Articular chondrocyte of knee joint (primary cell): ENCODE data around the gene CENPT. TPM values are rescaled to one million over a fixed set of nuclear protein-coding genes. Genes with fewer than 3 reads are reported as not detected.

Experiments
- small RNA-seq: library from RNA; depleted of rRNA; stranded (forward); fragments of <200 nt; gene quantifications from one replicate; pipeline ENCODE3, GENCODE V24; 2012
- total RNA-seq: library from RNA; depleted of rRNA; stranded (reverse); fragments of >200 nt; gene quantifications from 2 replicates; pipeline ENCODE4 v1.2.3, GENCODE V29; 2012

CENPT gene, protein sequence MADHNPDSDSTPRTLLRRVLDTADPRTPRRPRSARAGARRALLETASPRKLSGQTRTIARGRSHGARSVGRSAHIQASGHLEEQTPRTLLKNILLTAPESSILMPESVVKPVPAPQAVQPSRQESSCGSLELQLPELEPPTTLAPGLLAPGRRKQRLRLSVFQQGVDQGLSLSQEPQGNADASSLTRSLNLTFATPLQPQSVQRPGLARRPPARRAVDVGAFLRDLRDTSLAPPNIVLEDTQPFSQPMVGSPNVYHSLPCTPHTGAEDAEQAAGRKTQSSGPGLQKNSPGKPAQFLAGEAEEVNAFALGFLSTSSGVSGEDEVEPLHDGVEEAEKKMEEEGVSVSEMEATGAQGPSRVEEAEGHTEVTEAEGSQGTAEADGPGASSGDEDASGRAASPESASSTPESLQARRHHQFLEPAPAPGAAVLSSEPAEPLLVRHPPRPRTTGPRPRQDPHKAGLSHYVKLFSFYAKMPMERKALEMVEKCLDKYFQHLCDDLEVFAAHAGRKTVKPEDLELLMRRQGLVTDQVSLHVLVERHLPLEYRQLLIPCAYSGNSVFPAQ
- 21.3 and 25.9 TPM in 2 replicates for total RNA-seq

DNA sequence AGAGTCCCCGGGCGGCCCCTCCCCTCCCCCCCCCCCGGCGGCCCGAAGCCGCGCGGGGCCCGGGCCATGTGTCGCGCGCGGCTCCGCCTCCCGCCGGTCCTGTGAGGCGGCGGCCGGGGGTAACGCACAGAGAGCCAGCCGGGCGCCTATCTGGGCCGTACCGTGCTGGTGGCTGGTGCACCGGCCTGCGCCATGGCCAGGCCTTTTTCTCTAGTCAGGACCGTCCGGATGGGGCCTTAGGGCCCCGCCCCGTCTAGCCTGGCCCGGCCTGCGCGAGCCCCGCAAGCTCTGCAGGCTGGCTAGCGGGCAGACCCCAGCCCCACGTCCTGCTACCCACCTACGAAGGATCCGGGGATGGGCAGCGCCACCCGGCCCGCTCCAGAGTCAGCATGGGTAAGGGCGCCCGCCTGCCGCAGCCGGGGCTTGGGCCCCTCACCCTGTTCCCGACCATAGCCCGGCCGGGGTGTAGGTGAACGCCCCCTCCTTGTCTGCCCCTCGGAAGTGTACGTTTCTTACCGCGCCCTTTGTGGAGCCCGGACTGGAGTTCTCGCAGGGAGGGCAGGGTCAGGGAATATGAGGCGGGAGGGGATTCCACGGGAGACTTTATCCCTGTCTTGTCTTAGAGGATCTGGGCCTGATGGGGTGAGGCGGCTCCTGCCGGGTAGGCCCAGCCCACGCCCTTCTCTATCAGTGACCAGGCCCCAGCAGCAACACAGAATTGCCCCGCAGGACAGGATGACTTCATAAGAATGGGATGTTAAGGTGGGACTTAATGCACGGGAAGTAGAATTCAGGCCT lies at the start of gene CENPT:
Gene CENPT, minus strand, starts transcription at position 630 of the 798 bp plus-strand sequence. CDS start 13,834 bp downstream, outside the sequence.

DNA sequence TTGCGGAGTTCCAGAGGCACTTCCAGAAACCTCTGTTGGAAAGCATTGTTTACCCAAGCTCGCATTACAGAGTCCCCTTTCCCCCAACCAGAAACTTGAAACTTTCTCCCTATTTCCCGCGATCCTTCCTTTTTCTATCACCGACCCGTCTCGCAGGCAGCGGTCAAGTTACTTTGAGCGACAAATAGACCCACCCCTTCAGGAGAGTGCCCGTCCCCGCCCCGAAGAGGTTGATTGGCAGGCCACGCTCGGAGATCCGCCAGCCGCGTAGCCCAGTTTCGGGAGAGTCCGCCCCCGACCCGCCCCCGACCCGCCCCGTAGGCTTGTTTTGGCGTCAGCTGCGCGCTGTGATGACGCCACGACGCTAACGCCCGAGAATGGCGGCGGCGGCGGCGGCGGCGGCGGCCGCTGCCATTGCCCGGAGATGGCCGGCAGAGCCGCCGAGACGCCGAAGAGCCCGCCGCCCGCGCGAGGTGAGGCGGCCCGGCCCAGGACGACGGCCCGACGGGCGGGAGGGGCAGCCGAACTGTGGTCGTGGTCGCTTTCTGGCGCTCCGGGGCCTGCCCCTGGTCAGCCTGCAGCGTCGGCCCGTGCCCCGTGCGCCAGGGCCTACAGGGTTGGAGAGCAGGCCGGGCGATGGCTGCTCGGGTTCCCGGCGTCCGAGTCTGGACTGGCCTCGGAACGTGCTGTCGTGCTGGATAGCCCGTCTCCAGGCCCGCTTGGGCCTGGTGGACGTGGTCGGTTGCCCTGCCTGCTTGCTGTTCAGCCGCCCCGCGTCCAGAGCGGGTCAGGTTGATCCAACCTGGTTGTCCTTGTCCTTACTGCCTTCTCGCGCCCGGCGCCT lies 45.6 kb upstream of the CENPT start, which contains the start of gene PSKH1:
Gene PSKH1, plus strand, starts transcription at position 356 of the 844 bp plus-strand sequence. CDS start 15,496 bp downstream, outside the sequence.

DNA sequence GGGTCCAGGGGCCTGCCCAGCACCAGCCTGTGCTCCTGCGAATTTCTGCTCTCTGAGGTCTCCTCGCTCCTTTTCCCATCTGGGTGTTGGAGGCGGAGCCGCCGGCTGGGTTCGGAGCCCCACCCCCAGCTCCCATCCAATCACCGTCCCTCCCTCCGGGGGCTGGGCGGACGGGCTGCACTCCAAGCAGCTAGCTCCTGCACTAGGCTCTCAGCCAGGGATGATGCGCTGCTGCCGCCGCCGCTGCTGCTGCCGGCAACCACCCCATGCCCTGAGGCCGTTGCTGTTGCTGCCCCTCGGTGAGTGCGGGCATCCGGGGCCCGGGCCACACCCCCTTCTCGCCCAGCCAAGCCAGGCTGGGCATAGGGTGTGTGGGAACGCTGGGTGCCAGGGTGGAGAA lies 37.2 kb upstream of the CENPT start, which contains the start of gene NRN1L:
Gene NRN1L, plus strand, starts transcription at position 202 of the 400 bp plus-strand sequence. Its CDS starts 19 bp downstream, at position 221.

DNA sequence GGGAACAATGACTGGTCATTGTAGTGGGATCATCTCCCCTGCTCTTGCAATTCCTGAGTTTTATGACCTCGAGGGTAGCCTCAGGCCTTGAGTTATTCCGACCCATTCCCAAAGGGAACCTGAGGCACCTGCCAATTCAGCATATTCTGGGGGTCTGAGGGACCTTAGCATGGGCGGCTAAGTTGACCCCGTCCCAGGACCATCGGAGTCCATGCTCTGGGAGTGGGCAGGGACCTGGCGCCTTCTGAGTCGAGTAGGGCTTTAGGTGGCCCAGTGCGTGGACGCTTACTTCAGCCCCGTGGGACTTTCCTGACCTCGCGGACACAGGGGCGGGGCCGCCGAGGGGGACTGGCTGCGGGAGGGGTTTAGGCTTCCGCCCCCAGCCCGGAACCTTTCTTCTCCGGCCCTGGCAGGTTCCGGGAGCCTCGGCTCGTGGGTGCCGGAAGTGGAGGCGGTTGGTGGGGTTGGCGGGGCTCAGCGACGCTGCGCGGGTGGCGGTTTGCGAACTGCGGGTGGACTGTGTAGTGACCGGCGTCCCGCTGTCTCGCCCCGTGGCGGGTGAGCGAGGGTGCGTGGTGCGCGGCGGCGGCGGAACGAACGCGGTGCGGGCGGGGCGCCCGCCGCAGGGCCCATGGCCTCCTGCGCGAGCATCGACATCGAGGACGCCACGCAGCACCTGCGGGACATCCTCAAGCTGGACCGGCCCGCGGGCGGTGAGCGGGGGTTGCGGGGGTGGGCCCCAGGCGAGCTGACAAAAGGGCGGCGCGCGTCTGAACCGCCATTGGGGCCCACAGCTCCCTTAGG lies 25.3 kb upstream of the CENPT start, which contains the start of gene EDC4:
Gene EDC4, plus strand, starts transcription at position 422 of the 804 bp plus-strand sequence. Its CDS starts 210 bp downstream, at position 632.

DNA sequence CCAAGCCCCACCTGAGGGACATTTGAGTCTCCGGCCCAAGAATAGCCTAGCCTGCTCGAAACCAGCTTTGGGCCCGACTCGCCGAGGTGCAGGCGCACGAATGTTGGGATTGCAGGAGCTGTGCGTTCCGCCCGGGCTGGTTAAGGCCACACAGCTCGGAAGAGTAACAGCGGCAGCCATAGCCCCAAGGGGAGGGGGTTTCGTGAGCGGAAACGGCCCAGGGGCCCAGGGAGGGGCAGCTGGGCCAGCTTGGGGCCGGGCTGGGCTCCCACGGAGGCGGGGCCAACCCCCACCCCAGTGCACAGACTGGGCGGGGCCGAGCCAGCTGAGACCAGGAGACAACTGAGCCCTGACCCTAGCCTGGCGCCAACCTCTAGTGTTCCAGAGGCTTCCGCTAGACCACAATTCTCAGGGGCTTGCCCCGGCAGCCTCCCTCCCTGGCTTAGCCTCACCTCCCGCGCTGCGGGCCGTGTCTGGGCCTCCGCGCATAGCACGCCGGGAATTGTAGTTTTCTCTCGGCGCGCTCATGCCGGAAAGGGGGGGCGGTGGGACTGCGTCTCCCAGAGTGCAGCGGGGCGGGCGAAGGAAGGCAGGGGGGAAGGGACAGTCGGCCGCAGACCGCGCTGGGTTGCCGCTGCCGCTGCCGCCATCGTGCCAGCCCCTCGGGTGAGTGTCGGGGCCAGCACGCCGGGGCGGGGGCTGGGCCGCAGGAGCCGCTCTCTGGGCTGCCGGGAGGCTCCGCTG lies 1.0 kb downstream of the CENPT start, which contains the start of gene NUTF2:
Gene NUTF2, plus strand, starts transcription at position 614 of the 744 bp plus-strand sequence. CDS start 18,198 bp downstream, outside the sequence.

DNA sequence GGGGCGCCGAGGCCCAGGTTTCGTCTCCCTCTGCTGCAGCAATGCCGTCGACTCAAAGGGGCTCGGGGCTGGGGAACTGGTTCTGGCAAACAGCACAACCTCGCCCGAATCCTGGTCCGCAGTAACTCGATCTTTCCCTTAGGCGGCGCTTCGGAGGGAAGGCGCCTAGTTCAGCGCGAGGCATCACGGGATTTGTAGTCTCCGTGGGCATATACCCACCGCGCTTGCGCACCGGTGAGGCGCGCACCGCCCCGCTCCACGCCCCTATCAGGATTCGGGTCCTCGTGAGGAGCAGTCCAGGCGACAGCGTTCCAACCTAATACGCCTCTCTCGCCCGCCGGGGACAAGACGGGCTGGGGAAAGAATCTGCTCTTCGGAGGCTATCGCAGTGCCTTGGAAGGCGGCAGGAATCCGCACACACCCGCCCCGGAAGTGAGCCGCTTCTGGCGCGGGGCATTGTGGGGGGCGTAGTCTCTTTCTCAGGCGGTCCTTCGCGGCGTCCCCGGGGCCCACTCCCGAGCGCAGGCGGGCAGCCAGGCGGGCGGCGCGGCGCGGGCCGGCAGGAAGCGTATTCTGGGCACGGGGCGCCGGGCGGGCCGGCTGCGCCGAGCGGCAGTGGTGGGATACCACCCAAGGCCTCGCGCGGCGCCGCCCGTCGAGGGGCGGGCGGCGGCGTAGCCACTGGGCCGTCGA lies 5.5 kb downstream of the CENPT start, which contains the start of gene THAP11:
Gene THAP11, plus strand, starts transcription at position 505 of the 693 bp plus-strand sequence. CDS start 235 bp downstream, outside the sequence.

DNA sequence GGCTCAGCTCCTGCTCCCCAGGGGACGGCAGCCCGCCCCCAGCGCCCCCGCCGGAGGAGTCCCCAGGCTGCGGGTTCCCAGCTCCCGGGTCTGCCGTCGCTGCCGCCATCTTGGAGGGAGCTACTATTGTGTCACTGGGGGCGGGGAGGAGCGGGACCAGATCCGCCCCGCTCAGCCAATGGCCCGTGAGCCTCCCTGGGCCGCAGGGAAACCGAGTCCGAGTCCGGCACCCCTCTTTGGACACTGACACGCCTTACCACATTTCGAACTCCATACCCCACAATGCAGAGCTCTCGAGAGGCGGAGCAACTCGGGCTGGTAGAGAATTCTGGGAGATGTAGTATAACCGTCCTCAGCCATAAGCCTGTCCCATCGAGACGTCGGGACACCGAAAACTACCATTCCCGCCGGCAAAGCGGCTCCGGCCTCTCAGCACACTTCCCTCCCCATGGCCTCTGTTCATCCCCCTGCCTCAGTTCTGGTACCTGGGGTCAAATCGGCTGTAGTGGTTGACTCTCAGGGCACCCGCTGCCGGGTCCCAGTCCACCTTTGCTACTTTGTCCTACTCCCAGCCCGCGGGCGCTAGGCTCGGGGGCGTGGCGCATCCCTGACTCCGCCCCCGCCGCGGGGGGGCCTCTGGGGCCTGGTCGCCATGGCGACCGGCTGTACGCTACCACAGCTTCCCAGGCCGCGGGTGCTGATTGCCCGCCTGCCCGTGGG lies 40.9 kb downstream of the CENPT start, which contains the start of the genes RANBP10 and TSNAXIP1:
Gene RANBP10, minus strand, starts transcription at position 133 of the 720 bp plus-strand sequence. Its CDS starts 24 bp downstream, at position 109.
Gene TSNAXIP1, plus strand, starts transcription at position 462 of the 720 bp plus-strand sequence. CDS start 261 bp downstream, outside the sequence.

Small RNA genes within 50 kb of the gene (small RNA-seq; reads per million reads assigned to genes)
- not detected for gene AC040162.2
- gene NRN1L: not detected

Other genes starting within 250 kb of the CENPT start
- 0.11 and 0.13 TPM in 2 replicates for gene CARMIL2, start 202.5 kb downstream of the CENPT start, total RNA-seq
- gene ACD, start 187.4 kb downstream of the CENPT start, total RNA-seq: 13.2 and 15.8 TPM in 2 replicates
- gene PARD6A, start 186.7 kb downstream of the CENPT start, total RNA-seq: 0.78 and 0.86 TPM in 2 replicates
- gene ENKD1, start 180.9 kb downstream of the CENPT start, total RNA-seq: 12.0 and 13.5 TPM in 2 replicates
- gene C16orf86, start 180.9 kb downstream of the CENPT start, total RNA-seq: 2.9 and 3.9 TPM in 2 replicates
- 11.6 and 12.6 TPM in 2 replicates for gene GFOD2, start 128.4 kb downstream of the CENPT start, total RNA-seq
- 4.8 and 6.9 TPM in 2 replicates for gene RANBP10, start 41.1 kb downstream of the CENPT start, total RNA-seq
- gene TSNAXIP1, start 40.8 kb downstream of the CENPT start, total RNA-seq: 1.2 and 2.1 TPM in 2 replicates
- 15.7 and 17.7 TPM in 2 replicates for gene THAP11, start 5.4 kb downstream of the CENPT start, total RNA-seq
- gene NUTF2, start 760 bp downstream of the CENPT start, total RNA-seq: 96.1 and 188 TPM in 2 replicates
- 35.5 and 39.6 TPM in 2 replicates for gene EDC4, start 25.4 kb upstream of the CENPT start, total RNA-seq
- 0.32 TPM in 1 of 2 replicates, not detected in the other for gene NRN1L, start 37.2 kb upstream of the CENPT start, total RNA-seq
- 15.2 and 15.4 TPM in 2 replicates for gene PSKH1, start 45.6 kb upstream of the CENPT start, total RNA-seq
- 0.13 and 0.32 TPM in 2 replicates for gene CTRL, start 84.2 kb upstream of the CENPT start, total RNA-seq
- 33.1 and 37.9 TPM in 2 replicates for gene PSMB10, start 89.2 kb upstream of the CENPT start, total RNA-seq
- 5.1 and 7.3 TPM in 2 replicates for gene LCAT, start 96.4 kb upstream of the CENPT start, total RNA-seq
- gene SLC12A4, start 120.9 kb upstream of the CENPT start, total RNA-seq: 50.7 and 54.7 TPM in 2 replicates
- not detected in 2 replicates for gene DPEP3, start 132.8 kb upstream of the CENPT start, total RNA-seq
- gene DPEP2, start 151.8 kb upstream of the CENPT start, total RNA-seq: not detected in 2 replicates
- not detected in 2 replicates for gene DPEP2NB, start 168.2 kb upstream of the CENPT start, total RNA-seq
- gene DDX28, start 175.5 kb upstream of the CENPT start, total RNA-seq: 8.5 and 8.9 TPM in 2 replicates
- 10.5 and 13.2 TPM in 2 replicates for gene DUS2, start 175.6 kb upstream of the CENPT start, total RNA-seq
- gene NFATC3, start 237.7 kb upstream of the CENPT start, total RNA-seq: 32.3 and 39.0 TPM in 2 replicates